Stimulated activated naive CD4-positive, alpha-beta T cell treated with Interleukin-2 at 50 U/mL for 16 hours (primary cell): ENCODE results near the gene NSF.
"Not testable (repeated sequence)": the region's sequence is repeated elsewhere in the genome, so short reads cannot be mapped to it uniquely, and the experiment has no call there.

Experiments
- DNase-seq: peaks from one replicate; lab custom pipeline; 2025; lab: John Stamatoyannopoulos, UW

The NSF gene

GRCh38 chr17:46628753-46629436 lies 38.4 kb downstream of the NSF start:
- not testable (repeated sequence) for DNase-seq

- DNase-seq = not testable (repeated sequence)
Observed at GRCh38 chr17:46632146-46632545, 41.7 kb downstream of the NSF start.

GRCh38 chr17:46634844-46635243 lies 44.4 kb downstream of the NSF start:
- DNase-seq = not testable (repeated sequence)

- DNase-seq = not testable (repeated sequence)
Observed at GRCh38 chr17:46641861-46642656, 51.6 kb downstream of the NSF start.

- not testable (repeated sequence) for DNase-seq
Observed at GRCh38 chr17:46647251-46647650, 56.8 kb downstream of the NSF start.

- not testable (repeated sequence) for DNase-seq
Observed at GRCh38 chr17:46647688-46648278, 57.3 kb downstream of the NSF start.

- not testable (repeated sequence) for DNase-seq
Observed at GRCh38 chr17:46649246-46649645, 58.8 kb downstream of the NSF start.

GRCh38 chr17:46652024-46652643 lies 61.7 kb downstream of the NSF start:
- not testable (repeated sequence) for DNase-seq

GRCh38 chr17:46658235-46658634 lies 67.8 kb downstream of the NSF start:
- not testable (repeated sequence) for DNase-seq

GRCh38 chr17:46659702-46660101 lies 69.2 kb downstream of the NSF start:
- not testable (repeated sequence) for DNase-seq

GRCh38 chr17:46663123-46663522 lies 72.7 kb downstream of the NSF start:
- not testable (repeated sequence) for DNase-seq

GRCh38 chr17:46663552-46663951 lies 73.1 kb downstream of the NSF start:
- not testable (repeated sequence) for DNase-seq

- not testable (repeated sequence) for DNase-seq
Observed at GRCh38 chr17:46665969-46666368, 75.5 kb downstream of the NSF start.

- DNase-seq = not testable (repeated sequence)
Observed at GRCh38 chr17:46670789-46671188, 80.3 kb downstream of the NSF start.

GRCh38 chr17:46672777-46673176 lies 82.3 kb downstream of the NSF start:
- DNase-seq = not testable (repeated sequence)

- DNase-seq = not testable (repeated sequence)
Observed at GRCh38 chr17:46677819-46678218, 87.3 kb downstream of the NSF start.

- DNase-seq = not testable (repeated sequence)
Observed at GRCh38 chr17:46683653-46684052, 93.2 kb downstream of the NSF start.

GRCh38 chr17:46685284-46685683 lies 94.8 kb downstream of the NSF start:
- not testable (repeated sequence) for DNase-seq

GRCh38 chr17:46692196-46692595 lies 101.7 kb downstream of the NSF start:
- not testable (repeated sequence) for DNase-seq

GRCh38 chr17:46693283-46693682 lies 102.8 kb downstream of the NSF start:
- not testable (repeated sequence) for DNase-seq

GRCh38 chr17:46696522-46696921 lies 106.1 kb downstream of the NSF start:
- DNase-seq = not testable (repeated sequence)

GRCh38 chr17:46699014-46699413 lies 108.5 kb downstream of the NSF start:
- DNase-seq = not testable (repeated sequence)
